ENCODE data around the gene LTV1.
"Not testable (repeated sequence)": the region's sequence is repeated elsewhere in the genome, so short reads cannot be mapped to it uniquely, and the experiment has no call there.

Gene LTV1, protein sequence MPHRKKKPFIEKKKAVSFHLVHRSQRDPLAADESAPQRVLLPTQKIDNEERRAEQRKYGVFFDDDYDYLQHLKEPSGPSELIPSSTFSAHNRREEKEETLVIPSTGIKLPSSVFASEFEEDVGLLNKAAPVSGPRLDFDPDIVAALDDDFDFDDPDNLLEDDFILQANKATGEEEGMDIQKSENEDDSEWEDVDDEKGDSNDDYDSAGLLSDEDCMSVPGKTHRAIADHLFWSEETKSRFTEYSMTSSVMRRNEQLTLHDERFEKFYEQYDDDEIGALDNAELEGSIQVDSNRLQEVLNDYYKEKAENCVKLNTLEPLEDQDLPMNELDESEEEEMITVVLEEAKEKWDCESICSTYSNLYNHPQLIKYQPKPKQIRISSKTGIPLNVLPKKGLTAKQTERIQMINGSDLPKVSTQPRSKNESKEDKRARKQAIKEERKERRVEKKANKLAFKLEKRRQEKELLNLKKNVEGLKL

DNA sequence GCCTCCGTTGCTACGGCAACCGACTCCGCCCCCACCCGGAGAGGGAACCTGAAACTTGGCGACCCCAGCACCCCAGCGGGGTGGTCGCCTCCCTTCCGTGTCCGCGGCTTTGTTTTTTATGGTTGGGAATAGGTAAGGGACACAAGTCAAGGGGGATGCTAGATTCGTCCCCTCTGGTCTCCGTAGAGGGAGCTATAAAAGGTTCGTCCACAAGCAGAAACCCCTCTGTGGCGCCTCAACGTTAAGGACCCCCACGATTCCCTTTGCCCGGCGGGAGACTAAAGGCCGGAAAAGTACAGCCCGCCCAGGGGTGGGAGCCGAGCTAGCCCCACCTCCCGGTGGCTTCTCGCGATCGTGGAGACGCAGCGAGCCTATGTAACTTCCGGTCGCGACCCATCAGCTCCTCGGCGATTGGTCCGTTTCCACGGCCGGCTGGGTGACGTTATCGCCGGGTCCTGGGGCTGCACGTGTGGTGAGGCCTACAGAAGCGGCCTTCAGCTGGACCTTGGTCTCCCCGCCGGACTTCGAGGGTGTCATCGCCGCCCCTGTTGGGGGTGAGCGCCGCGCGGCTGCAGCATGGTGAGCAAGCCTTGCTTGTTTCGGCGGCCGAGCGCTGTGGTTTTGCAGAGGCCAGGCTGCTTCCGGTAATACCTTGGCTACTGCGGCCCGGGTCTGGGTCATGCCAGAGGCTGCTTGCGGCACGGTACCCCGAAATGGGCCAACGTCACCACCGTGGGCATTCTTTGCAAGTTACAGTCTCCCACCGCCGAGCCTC is at the start of gene LTV1:
Gene LTV1, plus strand, starts transcription at position 437 of the 775 bp plus-strand sequence. Its CDS starts 140 bp downstream, at position 577.
- peaks cover 10% of the 10 kb centered on the region for H3K36me3 Mint-ChIP-seq
- peak within 1 kb of the TSS; percentile 97 for H3K27ac Mint-ChIP-seq
- H3K4me3 Mint-ChIP-seq, result peak within 1 kb of the TSS; percentile 96
- H3K27me3 Mint-ChIP-seq, result no peaks in the 10 kb centered on the region
- H3K9me3 Mint-ChIP-seq (ENCODE audit: low read depth), result no peaks in the 10 kb centered on the region
- peaks cover 35% of the 10 kb centered on the region for H3K4me1 Mint-ChIP-seq (ENCODE audit: low read depth)

GRCh38 chr6:143796551-143796950 is 46.6 kb upstream of the LTV1 start:
- not testable (repeated sequence) for H3K4me3 Mint-ChIP-seq; H3K4me1 Mint-ChIP-seq (ENCODE audit: low read depth); H3K27ac Mint-ChIP-seq; H3K27me3 Mint-ChIP-seq; H3K9me3 Mint-ChIP-seq (ENCODE audit: low read depth)
- peaks cover 40% of the 10 kb centered on the region for H3K36me3 Mint-ChIP-seq

DNA sequence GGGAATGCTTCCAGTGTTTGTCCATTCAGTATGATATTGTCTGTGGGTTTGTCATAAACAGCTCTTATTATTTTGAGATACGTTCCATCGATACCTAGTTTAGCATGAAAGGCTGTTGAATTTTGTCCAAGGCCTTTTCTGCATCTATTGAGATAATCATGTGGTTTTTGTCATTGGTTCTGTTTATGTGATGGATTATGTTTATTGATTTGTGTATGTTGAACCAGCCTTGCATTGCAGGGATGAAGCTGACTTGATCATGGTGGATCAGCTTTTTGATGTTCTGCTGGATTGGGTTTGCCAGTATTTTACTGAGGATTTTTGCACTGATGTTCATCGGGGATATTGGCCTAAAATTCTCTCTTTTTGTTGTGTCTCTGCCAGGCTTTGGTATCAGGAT is 44.7 kb upstream of the LTV1 start:
- H3K9me3 Mint-ChIP-seq (ENCODE audit: low read depth); H3K27me3 Mint-ChIP-seq; H3K27ac Mint-ChIP-seq; H3K4me3 Mint-ChIP-seq; H3K4me1 Mint-ChIP-seq (ENCODE audit: low read depth): not testable (repeated sequence)
- H3K36me3 Mint-ChIP-seq, result peaks cover 36% of the 10 kb centered on the region

- Mint-ChIP-seq H3K27me3 (no peaks in the 10 kb centered on the region), H3K4me3 (no peak overlapping the region), H3K27ac (peak overlapping the region; percentile 83), H3K36me3 (peaks cover 34% of the 10 kb centered on the region), H3K4me1 (ENCODE audit: low read depth) (peaks cover 42% of the 10 kb centered on the region), H3K9me3 (ENCODE audit: low read depth) (peaks cover 13% of the 10 kb centered on the region)
Measured at GRCh38 chr6:143802833-143803565, 40.1 kb upstream of the LTV1 start.

DNA sequence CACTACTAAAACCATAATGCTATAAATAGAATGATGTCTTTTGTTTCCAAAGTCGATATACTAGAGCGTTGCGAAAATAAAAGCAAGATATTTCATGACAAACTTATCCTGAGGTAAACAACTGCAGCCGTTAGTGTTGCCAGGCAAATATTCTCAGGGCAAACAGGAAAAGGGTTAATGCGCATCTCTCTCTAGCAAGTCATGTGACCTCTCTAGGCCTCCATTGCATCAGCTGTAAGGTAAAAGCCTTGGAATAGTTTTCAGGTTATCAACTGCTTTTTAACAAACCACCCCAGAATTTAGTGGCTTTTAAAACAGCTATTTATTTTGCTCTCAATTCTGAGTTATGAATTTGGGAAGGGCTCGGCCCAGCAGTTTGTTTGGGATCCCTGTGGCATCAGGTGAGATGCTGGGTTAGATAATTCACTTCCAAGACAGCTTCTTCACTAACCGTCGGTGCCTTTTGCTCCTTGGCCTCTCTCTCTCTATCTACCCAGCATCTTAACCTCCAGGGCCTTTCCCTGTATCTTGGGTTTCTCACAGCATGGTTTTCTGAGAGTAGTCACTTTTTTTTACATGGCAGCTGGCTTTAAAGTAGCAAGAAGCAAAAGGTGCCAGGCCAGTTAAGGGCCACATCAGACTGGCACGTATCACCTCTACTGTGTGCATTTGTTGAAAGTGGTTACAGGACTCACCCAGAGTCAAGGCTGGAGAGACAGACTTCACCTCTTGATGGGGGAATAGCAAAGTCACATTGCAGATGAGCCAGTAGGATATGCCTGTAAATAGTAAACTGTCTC is 39.2 kb upstream of the LTV1 start:
- Mint-ChIP-seq H3K36me3 (peaks cover 33% of the 10 kb centered on the region), H3K27ac (peak overlapping the region; percentile 97), H3K27me3 (no peaks in the 10 kb centered on the region), H3K4me1 (ENCODE audit: low read depth) (peaks cover 42% of the 10 kb centered on the region), H3K9me3 (ENCODE audit: low read depth) (peaks cover 11% of the 10 kb centered on the region), H3K4me3 (no peak overlapping the region)

- peak overlapping the region; percentile 97 for H3K27ac Mint-ChIP-seq
- no peaks in the 10 kb centered on the region for H3K27me3 Mint-ChIP-seq
- H3K4me1 Mint-ChIP-seq (ENCODE audit: low read depth), result peaks cover 42% of the 10 kb centered on the region
- no peak overlapping the region for H3K4me3 Mint-ChIP-seq
- H3K36me3 Mint-ChIP-seq, result peaks cover 25% of the 10 kb centered on the region
- H3K9me3 Mint-ChIP-seq (ENCODE audit: low read depth), result peaks cover 4% of the 10 kb centered on the region
Measured at GRCh38 chr6:143804835-143805239, 38.3 kb upstream of the LTV1 start.

DNA sequence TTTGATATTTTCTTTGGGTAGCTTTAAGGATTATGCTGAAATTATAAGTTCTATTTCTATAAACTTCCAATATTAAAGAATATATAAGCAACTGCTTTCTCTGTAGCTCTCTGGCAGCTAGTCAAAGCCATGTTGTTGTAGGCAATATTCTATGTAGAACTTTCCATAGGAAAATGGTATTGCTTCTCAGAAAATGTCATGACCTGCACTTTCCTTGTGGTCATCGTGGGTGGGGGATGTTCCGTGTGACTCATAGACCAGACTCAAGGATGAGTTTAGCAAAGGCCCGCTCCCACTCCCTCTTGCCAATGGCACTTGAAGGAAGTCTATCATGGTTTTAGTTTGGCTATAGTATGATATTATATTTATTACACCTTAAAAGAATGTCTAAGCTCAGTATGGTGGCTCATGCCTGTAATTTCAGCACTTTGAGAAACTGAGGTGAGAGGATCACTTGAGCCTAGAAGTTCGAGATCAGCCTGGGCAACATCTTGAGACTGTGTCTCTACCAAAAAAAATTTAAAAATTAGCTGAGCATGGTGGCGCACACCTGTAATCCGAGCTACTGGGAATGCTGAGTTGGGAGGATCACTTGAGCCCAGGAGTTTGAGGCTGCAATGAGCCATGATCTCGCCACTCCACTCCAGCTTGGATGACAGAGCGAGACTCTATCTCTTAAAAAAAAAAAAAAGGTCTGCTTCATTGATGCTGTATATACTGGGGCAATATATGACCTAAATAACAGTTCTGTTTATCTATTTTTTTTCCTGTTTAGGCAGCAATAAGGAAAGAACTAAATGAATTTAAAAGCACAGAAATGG is 36.6 kb upstream of the LTV1 start:
- no peaks in the 10 kb centered on the region for H3K27me3 Mint-ChIP-seq
- peaks cover 42% of the 10 kb centered on the region for H3K4me1 Mint-ChIP-seq (ENCODE audit: low read depth)
- H3K9me3 Mint-ChIP-seq (ENCODE audit: low read depth), result peaks cover 4% of the 10 kb centered on the region
- H3K27ac Mint-ChIP-seq, result peak overlapping the region; percentile 97
- peak overlapping the region; percentile 42 for H3K4me3 Mint-ChIP-seq
- peaks cover 16% of the 10 kb centered on the region for H3K36me3 Mint-ChIP-seq

GRCh38 chr6:143807103-143807772 is 35.9 kb upstream of the LTV1 start:
- Mint-ChIP-seq H3K9me3 (ENCODE audit: low read depth) (peaks cover 4% of the 10 kb centered on the region), H3K4me3 (peak overlapping the region; percentile 42), H3K27ac (peak overlapping the region; percentile 97), H3K36me3 (peaks cover 13% of the 10 kb centered on the region), H3K27me3 (no peaks in the 10 kb centered on the region), H3K4me1 (ENCODE audit: low read depth) (peaks cover 47% of the 10 kb centered on the region)

GRCh38 chr6:143810745-143811144 is 32.4 kb upstream of the LTV1 start:
- Mint-ChIP-seq H3K27ac (no peak overlapping the region), H3K27me3 (no peaks in the 10 kb centered on the region), H3K4me3 (no peak overlapping the region), H3K9me3 (ENCODE audit: low read depth) (peaks cover 4% of the 10 kb centered on the region), H3K36me3 (peaks cover 11% of the 10 kb centered on the region), H3K4me1 (ENCODE audit: low read depth) (peaks cover 25% of the 10 kb centered on the region)

DNA sequence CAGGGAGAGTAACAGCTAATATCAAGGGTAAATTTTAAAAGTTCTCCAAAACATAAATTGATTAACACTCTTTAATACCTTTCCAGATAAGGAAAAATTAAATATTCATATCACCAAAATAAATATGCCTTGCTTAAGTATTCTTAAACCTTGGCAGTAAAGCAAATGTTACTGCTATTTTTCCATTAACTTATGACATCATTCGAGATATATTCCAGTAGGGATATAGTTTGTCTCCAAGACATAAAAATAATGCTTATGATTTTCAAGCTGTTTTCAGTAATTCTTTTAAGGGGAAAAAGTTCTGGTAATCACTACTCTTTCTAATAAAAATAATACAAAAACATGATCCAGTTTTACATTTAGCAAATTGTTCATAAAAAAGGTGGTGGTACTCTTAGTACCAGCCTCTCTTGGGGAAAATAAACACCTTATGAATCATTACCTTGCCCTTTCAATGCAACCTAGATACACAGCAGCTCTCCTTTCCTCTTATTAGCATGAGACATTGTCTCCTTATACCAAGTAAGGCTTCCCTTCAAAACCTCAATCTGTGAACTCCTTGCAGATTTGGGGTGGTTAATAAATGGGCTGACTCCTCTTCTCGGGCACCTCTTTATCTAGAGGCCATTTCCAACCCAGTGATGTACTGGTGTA is 31.5 kb upstream of the LTV1 start:
- H3K4me3 Mint-ChIP-seq, result no peak overlapping the region
- peaks cover 10% of the 10 kb centered on the region for H3K36me3 Mint-ChIP-seq
- no peaks in the 10 kb centered on the region for H3K27me3 Mint-ChIP-seq
- peaks cover 18% of the 10 kb centered on the region for H3K4me1 Mint-ChIP-seq (ENCODE audit: low read depth)
- peak overlapping the region; percentile 67 for H3K27ac Mint-ChIP-seq
- H3K9me3 Mint-ChIP-seq (ENCODE audit: low read depth), result peaks cover 4% of the 10 kb centered on the region

GRCh38 chr6:143817621-143818020 is 25.5 kb upstream of the LTV1 start:
- H3K27me3 Mint-ChIP-seq, result no peaks in the 10 kb centered on the region
- H3K36me3 Mint-ChIP-seq, result no peaks in the 10 kb centered on the region
- H3K4me1 Mint-ChIP-seq (ENCODE audit: low read depth), result no peaks in the 10 kb centered on the region
- no peaks in the 10 kb centered on the region for H3K9me3 Mint-ChIP-seq (ENCODE audit: low read depth)
- H3K27ac Mint-ChIP-seq, result no peak overlapping the region
- H3K4me3 Mint-ChIP-seq, result no peak overlapping the region

DNA sequence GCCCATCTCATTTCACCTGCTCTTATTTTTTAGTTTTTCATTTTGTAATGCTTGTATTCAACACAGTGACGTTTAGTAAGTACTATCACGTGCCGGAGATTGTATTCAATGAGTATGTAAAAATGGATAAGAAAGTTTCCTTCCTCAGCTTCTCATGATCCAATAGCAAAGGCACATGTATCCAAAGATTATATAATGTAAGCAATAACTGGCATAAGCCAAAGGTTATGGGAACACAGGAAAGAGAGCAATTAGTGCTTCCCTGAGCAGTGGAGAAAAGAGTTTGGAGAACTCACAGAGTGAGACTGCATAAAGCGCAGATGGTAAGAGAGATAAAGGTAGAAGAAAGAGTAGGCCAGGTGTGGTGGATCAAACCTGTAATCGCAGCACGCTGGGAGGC is 21.8 kb upstream of the LTV1 start:
- Mint-ChIP-seq H3K36me3 (no peaks in the 10 kb centered on the region), H3K27ac (no peak overlapping the region), H3K4me1 (ENCODE audit: low read depth) (no peaks in the 10 kb centered on the region), H3K9me3 (ENCODE audit: low read depth) (no peaks in the 10 kb centered on the region), H3K4me3 (no peak overlapping the region), H3K27me3 (no peaks in the 10 kb centered on the region)

DNA sequence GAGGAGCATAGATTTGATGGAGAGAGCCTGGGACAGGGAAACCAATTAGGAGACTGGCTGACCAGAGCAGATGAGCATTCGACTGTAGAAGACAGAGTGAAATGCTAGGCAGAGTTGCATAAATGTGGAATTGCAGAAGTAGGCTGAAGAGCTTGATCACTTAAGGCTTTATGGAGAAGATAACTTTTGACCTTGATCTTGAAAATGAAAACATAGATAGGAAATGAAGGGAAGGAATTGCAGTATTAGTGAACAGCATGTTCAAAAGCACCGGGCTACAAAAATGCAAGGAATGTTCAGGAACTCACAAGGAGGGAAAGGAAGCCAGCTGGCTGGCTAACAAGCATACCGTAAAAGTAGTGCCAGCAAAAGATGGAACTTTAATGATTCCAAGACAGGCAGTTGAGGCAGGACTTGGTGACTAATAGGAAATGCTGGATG is 20.5 kb upstream of the LTV1 start:
- H3K9me3 Mint-ChIP-seq (ENCODE audit: low read depth), result no peaks in the 10 kb centered on the region
- H3K4me1 Mint-ChIP-seq (ENCODE audit: low read depth), result no peaks in the 10 kb centered on the region
- no peak overlapping the region for H3K27ac Mint-ChIP-seq
- no peak overlapping the region for H3K4me3 Mint-ChIP-seq
- H3K36me3 Mint-ChIP-seq, result no peaks in the 10 kb centered on the region
- H3K27me3 Mint-ChIP-seq, result no peaks in the 10 kb centered on the region
